Mesodermal cell (in vitro differentiated cells): Measurements from ENCODE around the gene MOB4.
A peak's percentile ranks its signal among the peaks of the same experiment; 100 is the strongest.
"Not testable (repeated sequence)": the region's sequence is repeated elsewhere in the genome, so short reads cannot be mapped to it uniquely, and the experiment has no call there.

Source experiments
- H3K27ac ChIP-seq: 2 replicates; pipeline ENCODE4 v1.7.0; 2013; ENCODE audit warnings: mild to moderate bottlenecking, low read depth, low read length, moderate library complexity; ENCODE audit not compliant: severe bottlenecking
- H3K36me3 ChIP-seq: 2 replicates; pipeline ENCODE4 v1.7.1; 2013; ENCODE audit warnings: mild to moderate bottlenecking, low read length, moderate library complexity; ENCODE audit not compliant: control insufficient read depth, insufficient read depth
- H3K4me1 ChIP-seq: one replicate; pipeline ENCODE4 v1.7.1; 2013; ENCODE audit warnings: mild to moderate bottlenecking, low read length; ENCODE audit not compliant: insufficient read depth, control insufficient read depth, poor library complexity, severe bottlenecking
- H3K4me3 ChIP-seq: 2 replicates; pipeline ENCODE4 v1.7.0; 2013; ENCODE audit warnings: low read length, control low read depth, mild to moderate bottlenecking; ENCODE audit not compliant: insufficient read depth, poor library complexity, severe bottlenecking; ENCODE audit errors: extremely low read depth
- H3K9me3 ChIP-seq: 2 replicates; pipeline ENCODE4 v1.7.1; 2013; ENCODE audit warnings: mild to moderate bottlenecking, low read length, moderate library complexity; ENCODE audit not compliant: control insufficient read depth
- WGBS, 2 experiments: methylation state at CpG; one replicate each; pipeline ENCODE4 v1.1.5; 2013; ENCODE audit warnings: missing lambda C conversion rate in 2 of 2; ENCODE audit not compliant: insufficient coverage in 2 of 2; 5-methylcytosine and 5-hydroxymethylcytosine counted together

The MOB4 gene

DNA sequence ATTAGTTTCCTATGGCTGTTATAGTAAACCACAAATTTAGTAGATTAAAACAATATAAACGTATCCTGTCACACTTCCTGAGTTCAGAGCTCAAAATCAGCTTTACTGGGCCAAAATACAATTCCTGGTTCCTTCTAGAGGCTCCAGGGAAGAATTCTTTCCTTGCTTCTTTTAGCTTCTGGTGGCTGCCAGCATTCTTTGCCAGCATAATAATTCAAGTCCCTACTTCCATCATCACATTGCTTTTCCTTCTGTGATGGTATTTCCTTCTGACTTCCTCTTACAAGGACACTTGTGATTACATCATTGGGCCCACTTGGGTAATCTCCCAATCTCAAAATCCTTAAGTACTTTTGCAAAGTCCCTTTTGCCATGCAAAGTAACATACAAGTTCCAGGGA is 40.6 kb downstream of the MOB4 start:
- Histone ChIP-seq H3K27ac (peak overlapping the region; percentile 16), H3K9me3 (no peaks in the 10 kb centered on the region), H3K36me3 (peaks cover 57% of the 10 kb centered on the region), H3K4me3 (no peak overlapping the region), H3K4me1 (no peaks in the 10 kb centered on the region)
- WGBS, 2 experiments: 100% methylated on average over 1 of the region's 1 CpG; no CpG with 5 or more reads in 1 of the 2 experiments

- Histone ChIP-seq H3K9me3 (no peaks in the 10 kb centered on the region), H3K36me3 (peaks cover 54% of the 10 kb centered on the region), H3K27ac (no peak overlapping the region), H3K4me3 (no peak overlapping the region), H3K4me1 (no peaks in the 10 kb centered on the region)
- 100% methylated on average over 1 of the region's 3 CpGs; no CpG with 5 or more reads in 1 of the 2 experiments for WGBS, 2 experiments
Measured at GRCh38 chr2:197558393-197558792, 42.5 kb downstream of the MOB4 start.

GRCh38 chr2:197559681-197560080 is 43.8 kb downstream of the MOB4 start:
- no peaks in the 10 kb centered on the region for H3K9me3 ChIP-seq
- WGBS, 2 experiments: 100% methylated on average over 4 of the region's 5 CpGs

GRCh38 chr2:197560146-197560665 is 44.3 kb downstream of the MOB4 start:
- no peaks in the 10 kb centered on the region for H3K9me3 ChIP-seq
- H3K4me1 ChIP-seq: no peaks in the 10 kb centered on the region
- no peak overlapping the region for H3K4me3 ChIP-seq
- H3K36me3 ChIP-seq: peaks cover 41% of the 10 kb centered on the region
- WGBS, 2 experiments: 88 to 100% methylated on average over 4 to 5 of the region's 9 CpGs
- H3K27ac ChIP-seq: no peak overlapping the region

More at GRCh38 chr2:197559681-197560080, 43.8 kb downstream of the MOB4 start:
- no peak overlapping the region for H3K4me3 ChIP-seq
- no peaks in the 10 kb centered on the region for H3K4me1 ChIP-seq
- H3K27ac ChIP-seq: no peak overlapping the region
- H3K36me3 ChIP-seq: peaks cover 41% of the 10 kb centered on the region

GRCh38 chr2:197571627-197572271 is 55.9 kb downstream of the MOB4 start:
- H3K27ac ChIP-seq: peak overlapping the region; percentile 65
- peaks cover 11% of the 10 kb centered on the region for H3K4me1 ChIP-seq
- peaks cover 31% of the 10 kb centered on the region for H3K9me3 ChIP-seq
- H3K4me3 ChIP-seq: no peak overlapping the region
- 92% methylated on average over 8 to 10 of the region's 10 CpGs for WGBS, 2 experiments
- peaks cover 52% of the 10 kb centered on the region for H3K36me3 ChIP-seq

DNA sequence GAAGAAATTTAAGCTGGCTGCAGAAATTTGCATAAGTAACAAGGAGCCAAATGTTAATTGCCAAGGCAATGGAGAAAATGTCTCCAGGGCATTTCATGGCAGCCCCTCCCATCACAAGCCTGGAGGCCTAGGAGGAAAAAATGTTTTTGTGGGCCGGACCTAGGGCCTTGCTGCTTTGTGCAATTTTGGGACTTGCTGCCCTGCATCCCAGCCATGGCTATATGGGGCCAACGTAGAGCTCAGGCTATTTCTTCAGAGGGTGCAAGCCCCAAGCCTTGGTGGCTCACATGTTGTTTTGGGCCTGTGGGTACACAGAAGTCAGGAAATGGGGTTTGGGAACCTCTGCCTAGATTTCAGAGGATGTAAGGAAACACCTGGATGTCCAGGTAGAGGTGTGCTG is 57.7 kb downstream of the MOB4 start:
- Histone ChIP-seq H3K9me3 (peaks cover 31% of the 10 kb centered on the region), H3K4me1 (peaks cover 11% of the 10 kb centered on the region), H3K36me3 (peaks cover 39% of the 10 kb centered on the region), H3K27ac (no peak overlapping the region), H3K4me3 (no peak overlapping the region)
- WGBS, 2 experiments: 94 to 100% methylated on average over 1 to 2 of the region's 2 CpGs

DNA sequence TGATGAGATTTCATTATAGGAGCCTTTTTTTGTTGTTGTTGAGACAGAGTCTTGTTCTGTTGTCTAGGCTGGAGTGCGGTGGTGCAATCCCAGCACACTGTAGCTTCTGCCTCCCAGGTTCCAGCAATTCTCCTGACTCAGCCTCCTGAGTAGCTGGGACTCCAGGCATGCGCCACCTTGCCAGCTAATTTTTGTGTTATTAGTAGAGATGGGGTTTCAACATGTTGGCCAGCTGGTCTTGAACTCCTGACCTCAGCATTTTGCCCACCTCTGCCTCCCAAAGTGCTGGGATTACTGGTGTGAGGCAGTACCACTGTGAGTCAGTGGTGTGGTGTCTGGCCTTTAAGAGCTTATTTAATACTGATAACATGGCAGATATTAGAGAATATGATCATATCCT is 60.1 kb downstream of the MOB4 start:
- WGBS, 2 experiments: no CpG with 5 or more reads among the region's 2 CpGs
- Histone ChIP-seq H3K36me3 (peaks cover 36% of the 10 kb centered on the region), H3K4me3 (no peak overlapping the region), H3K4me1 (peaks cover 5% of the 10 kb centered on the region), H3K27ac (no peak overlapping the region), H3K9me3 (peaks cover 31% of the 10 kb centered on the region)

- WGBS, 2 experiments: 75% methylated on average over 2 of the region's 3 CpGs; no CpG with 5 or more reads in 1 of the 2 experiments
- Histone ChIP-seq H3K4me1 (peaks cover 5% of the 10 kb centered on the region), H3K36me3 (peaks cover 36% of the 10 kb centered on the region), H3K4me3 (no peak overlapping the region), H3K9me3 (peaks cover 31% of the 10 kb centered on the region), H3K27ac (no peak overlapping the region)
Measured at GRCh38 chr2:197576631-197577030, 60.8 kb downstream of the MOB4 start.

DNA sequence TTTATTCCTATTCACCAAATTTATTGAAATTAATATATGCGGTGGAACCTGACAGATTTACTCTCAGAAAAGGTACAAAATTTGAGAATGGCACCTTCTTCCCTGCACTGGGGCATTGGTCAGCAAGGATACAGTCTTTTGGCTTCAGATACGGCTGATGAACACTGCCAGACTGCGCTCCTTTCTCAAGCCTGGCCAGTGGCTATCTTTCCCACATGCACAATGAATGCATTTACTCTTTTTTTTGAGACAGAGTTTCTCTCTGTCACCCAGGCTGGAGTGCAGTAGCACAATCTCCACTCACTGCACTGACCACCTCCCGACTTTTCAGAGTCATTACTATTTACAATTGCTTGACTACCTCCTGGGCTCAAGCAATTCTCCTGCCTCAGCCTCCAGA is 61.6 kb downstream of the MOB4 start:
- no peak overlapping the region for H3K4me3 ChIP-seq
- WGBS, 2 experiments: 84 to 94% methylated on average over 3 to 4 of the region's 4 CpGs
- no peak overlapping the region for H3K27ac ChIP-seq
- peaks cover 29% of the 10 kb centered on the region for H3K36me3 ChIP-seq
- peaks cover 28% of the 10 kb centered on the region for H3K9me3 ChIP-seq
- no peaks in the 10 kb centered on the region for H3K4me1 ChIP-seq

DNA sequence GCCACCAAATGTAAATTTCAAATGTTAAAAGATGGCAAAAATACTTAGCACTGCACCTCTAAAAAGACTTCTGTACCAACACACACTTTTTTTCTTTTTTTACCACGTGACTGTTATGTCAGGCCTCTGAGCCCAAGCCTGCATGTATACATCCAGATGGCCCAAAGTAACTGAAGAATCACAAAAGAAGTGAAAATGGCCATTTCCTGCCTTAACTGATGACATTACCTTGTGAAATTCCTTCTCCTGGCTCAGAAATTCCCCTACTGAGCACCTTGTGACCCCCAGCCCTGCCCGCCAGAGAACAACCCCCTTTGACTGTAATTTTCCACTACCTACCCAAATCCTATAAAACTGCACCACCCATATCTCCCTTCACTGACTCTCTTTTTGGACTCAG is 62.4 kb downstream of the MOB4 start:
- whole genome bisulfite sequencing, 2 experiments: 60 to 69% methylated on average over 1 to 2 of the region's 2 CpGs
- peaks cover 20% of the 10 kb centered on the region for H3K36me3 ChIP-seq
- H3K9me3 ChIP-seq: peaks cover 19% of the 10 kb centered on the region
- not testable (repeated sequence) for H3K4me3 ChIP-seq, H3K27ac ChIP-seq, H3K4me1 ChIP-seq

- WGBS, 2 experiments: 92 to 95% methylated on average over 3 of the region's 3 CpGs
- not testable (repeated sequence) for H3K9me3 ChIP-seq, H3K4me1 ChIP-seq, H3K36me3 ChIP-seq, H3K4me3 ChIP-seq, H3K27ac ChIP-seq
Measured at GRCh38 chr2:197580166-197580565, 64.3 kb downstream of the MOB4 start.
